Endothelial cell of umbilical vein (primary cell): ENCODE data around the gene PAM16.

Source experiments
- EZH2 ChIP-seq: IDR thresholded peaks from 2 replicates; pipeline ENCODE4 v1.6.1; 2012; ENCODE audit warnings: borderline replicate concordance, low read depth, mild to moderate bottlenecking, moderate library complexity, low read length, inconsistent platforms; ENCODE audit not compliant: severe bottlenecking
- JUN ChIP-seq: IDR thresholded peaks from 2 replicates; pipeline ENCODE4 v1.6.1; 2011; ENCODE audit warnings: borderline replicate concordance, low read depth; ENCODE audit not compliant: insufficient read length, insufficient read depth
- MYC ChIP-seq: IDR thresholded peaks from one replicate; pipeline ENCODE4 v1.6.1; 2011; ENCODE audit warnings: mild to moderate bottlenecking, low read depth, low read length
- POLR2A ChIP-seq: IDR thresholded peaks from 2 replicates; pipeline ENCODE4 v1.6.1; 2012; ENCODE audit warnings: low read depth, mild to moderate bottlenecking, control low read depth, low read length
- POLR2AphosphoS5 ChIP-seq: IDR thresholded peaks from 2 replicates; pipeline ENCODE4 v1.6.1; 2012; ENCODE audit warnings: low read depth, mild to moderate bottlenecking, control low read depth, low read length, moderate library complexity; ENCODE audit not compliant: insufficient read depth
- TF ChIP-seq, protein P1 (sequence below), 2 donors: IDR thresholded peaks; 1 replicate in 1 of 2; 2 replicates in 1 of 2; pipeline ENCODE4 v1.5.1; 2011; ENCODE audit warnings: low read length in 2 of 2, mild to moderate bottlenecking in 2 of 2, moderate library complexity in 2 of 2, control low read depth in 1 of 2, inconsistent platforms in 1 of 2, low read depth in 1 of 2; ENCODE audit not compliant: insufficient read depth in 1 of 2; ENCODE audit errors: extremely low read depth in 1 of 2
- TF ChIP-seq, protein P2 (sequence below): IDR thresholded peaks from 2 replicates; pipeline ENCODE4 v1.6.1; 2011; ENCODE audit not compliant: insufficient read depth, insufficient read length

DNA sequence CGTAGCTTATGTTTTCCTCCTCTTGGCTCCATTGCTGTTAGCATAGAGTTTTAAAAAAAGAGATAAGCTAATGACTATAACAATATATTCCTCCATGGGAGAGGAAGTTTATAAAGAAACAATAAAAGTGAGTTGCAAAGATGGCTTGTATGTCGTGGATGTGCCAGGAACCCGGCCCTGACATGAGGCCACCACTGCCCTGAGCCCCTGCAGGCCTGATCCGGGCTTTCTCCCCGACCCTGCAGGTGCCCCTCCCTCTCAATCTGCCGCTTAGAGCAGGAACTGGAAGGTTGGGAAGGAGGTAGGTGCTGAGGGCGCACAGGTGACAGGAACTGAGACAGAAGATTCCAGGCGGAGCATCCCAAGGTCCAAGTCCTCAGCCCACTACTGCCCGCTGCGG is 11.7 kb downstream of the PAM16 start:
- TF ChIP-seq, protein P1, sequence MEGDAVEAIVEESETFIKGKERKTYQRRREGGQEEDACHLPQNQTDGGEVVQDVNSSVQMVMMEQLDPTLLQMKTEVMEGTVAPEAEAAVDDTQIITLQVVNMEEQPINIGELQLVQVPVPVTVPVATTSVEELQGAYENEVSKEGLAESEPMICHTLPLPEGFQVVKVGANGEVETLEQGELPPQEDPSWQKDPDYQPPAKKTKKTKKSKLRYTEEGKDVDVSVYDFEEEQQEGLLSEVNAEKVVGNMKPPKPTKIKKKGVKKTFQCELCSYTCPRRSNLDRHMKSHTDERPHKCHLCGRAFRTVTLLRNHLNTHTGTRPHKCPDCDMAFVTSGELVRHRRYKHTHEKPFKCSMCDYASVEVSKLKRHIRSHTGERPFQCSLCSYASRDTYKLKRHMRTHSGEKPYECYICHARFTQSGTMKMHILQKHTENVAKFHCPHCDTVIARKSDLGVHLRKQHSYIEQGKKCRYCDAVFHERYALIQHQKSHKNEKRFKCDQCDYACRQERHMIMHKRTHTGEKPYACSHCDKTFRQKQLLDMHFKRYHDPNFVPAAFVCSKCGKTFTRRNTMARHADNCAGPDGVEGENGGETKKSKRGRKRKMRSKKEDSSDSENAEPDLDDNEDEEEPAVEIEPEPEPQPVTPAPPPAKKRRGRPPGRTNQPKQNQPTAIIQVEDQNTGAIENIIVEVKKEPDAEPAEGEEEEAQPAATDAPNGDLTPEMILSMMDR (IDR thresholded peaks at IDR 0.05; ENCODE audit: extremely low read depth in 1 of 2, insufficient read depth in 1 of 2, low read depth in 1 of 2, low read length in 2 of 2): no peak
- TF ChIP-seq POLR2A (no peak), JUN (no peak), MYC (no peak), EZH2 (no peak), POLR2AphosphoS5 (no peak)
- TF ChIP-seq, protein P2, sequence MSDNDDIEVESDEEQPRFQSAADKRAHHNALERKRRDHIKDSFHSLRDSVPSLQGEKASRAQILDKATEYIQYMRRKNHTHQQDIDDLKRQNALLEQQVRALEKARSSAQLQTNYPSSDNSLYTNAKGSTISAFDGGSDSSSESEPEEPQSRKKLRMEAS: no peak
